ENCODE results near the gene CD46.

The CD46 gene

GRCh38 chr1:207799989-207800648 lies 48.3 kb downstream of the CD46 start:
- DNase-seq: no peak

- no peak for DNase-seq
These were observed 50.0 kb downstream of the CD46 start for GRCh38 chr1:207801819-207802218.

- no peak for DNase-seq
These were observed 51.8 kb downstream of the CD46 start for GRCh38 chr1:207803678-207804077.

GRCh38 chr1:207804721-207805468 lies 53.0 kb downstream of the CD46 start:
- DNase-seq: no peak

- DNase-seq: no peak
These were observed 54.1 kb downstream of the CD46 start for GRCh38 chr1:207805841-207806421.

- no peak for DNase-seq
These were observed 54.9 kb downstream of the CD46 start for GRCh38 chr1:207806531-207807325.

- DNase-seq: no peak
These were observed 55.5 kb downstream of the CD46 start for GRCh38 chr1:207807326-207807689.

- no peak for DNase-seq
These were observed 56.0 kb downstream of the CD46 start for GRCh38 chr1:207807690-207808321.

- no peak for DNase-seq
These were observed 56.5 kb downstream of the CD46 start for GRCh38 chr1:207808322-207808705.

- no peak for DNase-seq
These were observed 57.2 kb downstream of the CD46 start for GRCh38 chr1:207808911-207809555.

- no peak for DNase-seq
These were observed 58.3 kb downstream of the CD46 start for GRCh38 chr1:207810173-207810572.

GRCh38 chr1:207810606-207811295 lies 58.9 kb downstream of the CD46 start:
- DNase-seq: no peak

GRCh38 chr1:207811319-207811718 lies 59.5 kb downstream of the CD46 start:
- no peak for DNase-seq

GRCh38 chr1:207811920-207812720 lies 60.3 kb downstream of the CD46 start:
- DNase-seq: no peak

- DNase-seq: no peak
These were observed 61.1 kb downstream of the CD46 start for GRCh38 chr1:207812778-207813511.

- DNase-seq: no peak
These were observed 61.6 kb downstream of the CD46 start for GRCh38 chr1:207813512-207813881.

- DNase-seq: no peak
These were observed 62.1 kb downstream of the CD46 start for GRCh38 chr1:207813946-207814345.

- DNase-seq: no peak
These were observed 62.6 kb downstream of the CD46 start for GRCh38 chr1:207814469-207814868.

- DNase-seq: no peak
These were observed 63.6 kb downstream of the CD46 start for GRCh38 chr1:207815466-207815865.

GRCh38 chr1:207815913-207816291 lies 64.0 kb downstream of the CD46 start:
- no peak for DNase-seq
